ENCODE data around the gene CMTM7.
"Not testable (repeated sequence)": the region's sequence is repeated elsewhere in the genome, so short reads cannot be mapped to it uniquely, and the experiment has no call there.

CMTM7 gene

GRCh38 chr3:32469151-32469874, 77.7 kb downstream of the CMTM7 start:
- H3K79me2 ChIP-seq (ENCODE audit: low read length), result no peaks in the 10 kb centered on the region
- H3K4me2 ChIP-seq (ENCODE audit: low read length), result no peak overlapping the region
- H3K36me3 ChIP-seq (replicated peaks; ENCODE audit: low read depth, low read length), result peaks cover 7% of the 10 kb centered on the region
- H3K9ac ChIP-seq (ENCODE audit: low read length), result no peak overlapping the region
- H3K4me3 ChIP-seq (ENCODE audit: low read length), result no peak overlapping the region
- no peaks in the 10 kb centered on the region for H3K9me3 ChIP-seq (ENCODE audit: insufficient read depth, low read length)
- TF ChIP-seq, protein P1, sequence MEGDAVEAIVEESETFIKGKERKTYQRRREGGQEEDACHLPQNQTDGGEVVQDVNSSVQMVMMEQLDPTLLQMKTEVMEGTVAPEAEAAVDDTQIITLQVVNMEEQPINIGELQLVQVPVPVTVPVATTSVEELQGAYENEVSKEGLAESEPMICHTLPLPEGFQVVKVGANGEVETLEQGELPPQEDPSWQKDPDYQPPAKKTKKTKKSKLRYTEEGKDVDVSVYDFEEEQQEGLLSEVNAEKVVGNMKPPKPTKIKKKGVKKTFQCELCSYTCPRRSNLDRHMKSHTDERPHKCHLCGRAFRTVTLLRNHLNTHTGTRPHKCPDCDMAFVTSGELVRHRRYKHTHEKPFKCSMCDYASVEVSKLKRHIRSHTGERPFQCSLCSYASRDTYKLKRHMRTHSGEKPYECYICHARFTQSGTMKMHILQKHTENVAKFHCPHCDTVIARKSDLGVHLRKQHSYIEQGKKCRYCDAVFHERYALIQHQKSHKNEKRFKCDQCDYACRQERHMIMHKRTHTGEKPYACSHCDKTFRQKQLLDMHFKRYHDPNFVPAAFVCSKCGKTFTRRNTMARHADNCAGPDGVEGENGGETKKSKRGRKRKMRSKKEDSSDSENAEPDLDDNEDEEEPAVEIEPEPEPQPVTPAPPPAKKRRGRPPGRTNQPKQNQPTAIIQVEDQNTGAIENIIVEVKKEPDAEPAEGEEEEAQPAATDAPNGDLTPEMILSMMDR (IDR thresholded peaks at IDR 0.05; ENCODE audit: low read depth, low read length), result no peak
- no peak for TF ChIP-seq EZH2phosphoT487 (IDR thresholded peaks at IDR 0.05; ENCODE audit: low read depth)
- peaks cover 27% of the 10 kb centered on the region for H3K4me1 ChIP-seq (ENCODE audit: low read length)
- no peaks in the 10 kb centered on the region; the same call in 1 of the 2 replicates for H4K20me1 ChIP-seq (ENCODE audit: insufficient read depth, low read length)
- H3K27me3 ChIP-seq (ENCODE audit: low read depth, low read length), result no peaks in the 10 kb centered on the region
- no peak overlapping the region for H2AFZ ChIP-seq (ENCODE audit: low read depth, low read length)
- H3K27ac ChIP-seq (ENCODE audit: low read length), result no peak overlapping the region

DNA sequence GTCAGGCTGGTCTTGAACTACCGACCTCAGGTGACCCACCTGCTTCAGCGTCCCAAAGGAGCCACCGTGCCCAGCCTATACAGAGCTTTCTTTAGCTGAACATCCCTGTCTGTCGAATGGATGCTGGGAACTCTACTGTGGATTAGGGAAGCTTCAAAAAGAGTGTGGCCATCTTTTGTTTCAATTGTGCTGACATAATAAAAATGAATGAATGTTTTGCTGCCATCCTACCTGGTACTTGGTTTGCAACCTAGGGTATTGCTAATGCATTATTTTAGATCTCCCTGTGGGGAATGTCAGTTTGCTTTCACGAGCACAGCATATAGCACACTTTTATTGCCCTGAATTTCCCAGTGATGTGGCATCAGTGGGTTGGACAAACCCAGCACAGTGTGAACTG, 78.7 kb downstream of the CMTM7 start:
- Histone ChIP-seq H3K27ac (ENCODE audit: low read length) (no peak overlapping the region), H4K20me1 (ENCODE audit: insufficient read depth, low read length) (no peaks in the 10 kb centered on the region; the same call in 1 of the 2 replicates), H3K4me2 (ENCODE audit: low read length) (no peak overlapping the region), H3K4me1 (ENCODE audit: low read length) (peaks cover 27% of the 10 kb centered on the region), H3K4me3 (ENCODE audit: low read length) (no peak overlapping the region), H3K9ac (ENCODE audit: low read length) (no peak overlapping the region), H3K79me2 (ENCODE audit: low read length) (no peaks in the 10 kb centered on the region), H2AFZ (ENCODE audit: low read depth, low read length) (no peak overlapping the region), H3K36me3 (replicated peaks; ENCODE audit: low read depth, low read length) (peaks cover 7% of the 10 kb centered on the region), H3K27me3 (ENCODE audit: low read depth, low read length) (no peaks in the 10 kb centered on the region), H3K9me3 (ENCODE audit: insufficient read depth, low read length) (no peaks in the 10 kb centered on the region)
- TF ChIP-seq, protein P1 (IDR thresholded peaks at IDR 0.05; ENCODE audit: low read depth, low read length), result no peak
- TF ChIP-seq EZH2phosphoT487 (IDR thresholded peaks at IDR 0.05; ENCODE audit: low read depth), result no peak

DNA sequence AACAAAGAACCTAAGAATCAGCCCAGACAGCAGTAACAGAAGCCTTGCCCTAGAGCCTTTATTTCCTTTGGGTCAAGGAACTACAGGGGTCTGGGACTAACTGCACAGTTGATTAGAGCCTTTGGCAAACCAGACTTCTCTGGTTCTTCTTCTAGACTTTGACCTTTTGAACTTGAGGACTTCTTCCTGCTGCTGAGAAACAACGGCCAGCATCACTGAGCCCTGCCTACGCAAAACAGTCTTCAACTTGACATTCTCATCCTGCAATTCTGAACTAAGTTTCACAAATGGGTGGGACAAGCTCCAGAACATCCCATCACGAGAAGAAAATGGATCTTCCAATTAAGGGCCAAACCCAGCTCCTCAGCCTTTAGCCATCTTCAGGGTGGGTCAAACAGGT, 79.6 kb downstream of the CMTM7 start:
- Histone ChIP-seq H3K36me3 (replicated peaks; ENCODE audit: low read depth, low read length) (peaks cover 7% of the 10 kb centered on the region), H3K4me2 (ENCODE audit: low read length) (no peak overlapping the region), H3K79me2 (ENCODE audit: low read length) (no peaks in the 10 kb centered on the region), H3K4me3 (ENCODE audit: low read length) (no peak overlapping the region), H3K27me3 (ENCODE audit: low read depth, low read length) (no peaks in the 10 kb centered on the region), H3K4me1 (ENCODE audit: low read length) (peaks cover 27% of the 10 kb centered on the region), H4K20me1 (ENCODE audit: insufficient read depth, low read length) (no peaks in the 10 kb centered on the region; the same call in 1 of the 2 replicates), H3K9ac (ENCODE audit: low read length) (no peak overlapping the region), H3K27ac (ENCODE audit: low read length) (no peak overlapping the region), H3K9me3 (ENCODE audit: insufficient read depth, low read length) (no peaks in the 10 kb centered on the region), H2AFZ (ENCODE audit: low read depth, low read length) (no peak overlapping the region)
- TF ChIP-seq, protein P1 (IDR thresholded peaks at IDR 0.05; ENCODE audit: low read depth, low read length), result no peak
- TF ChIP-seq EZH2phosphoT487 (IDR thresholded peaks at IDR 0.05; ENCODE audit: low read depth), result no peak

DNA sequence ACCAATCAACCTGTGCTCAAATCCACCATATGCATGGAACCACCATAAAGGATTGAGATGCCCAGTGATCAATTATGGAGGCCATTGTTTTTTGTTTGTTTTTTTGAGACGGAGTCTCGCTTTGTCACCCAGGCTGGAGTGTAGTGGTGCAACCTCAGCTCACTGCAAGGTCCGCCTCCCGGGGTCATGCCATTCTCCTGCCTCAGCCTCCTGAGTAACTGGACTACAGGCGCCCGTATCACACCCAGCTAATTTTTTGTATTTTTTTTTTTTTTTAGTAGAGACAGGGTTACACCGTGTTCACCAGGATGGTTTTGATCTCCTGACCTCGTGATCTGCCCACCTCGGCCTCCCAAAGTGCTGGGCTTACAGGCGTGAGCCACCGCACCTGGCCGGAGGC, 80.5 kb downstream of the CMTM7 start:
- H3K79me2 ChIP-seq (ENCODE audit: low read length); H4K20me1 ChIP-seq (ENCODE audit: insufficient read depth, low read length); H3K27me3 ChIP-seq (ENCODE audit: low read depth, low read length); H3K27ac ChIP-seq (ENCODE audit: low read length); H3K36me3 ChIP-seq (replicated peaks; ENCODE audit: low read depth, low read length); H3K9me3 ChIP-seq (ENCODE audit: insufficient read depth, low read length); H2AFZ ChIP-seq (ENCODE audit: low read depth, low read length); H3K4me2 ChIP-seq (ENCODE audit: low read length); H3K9ac ChIP-seq (ENCODE audit: low read length); H3K4me3 ChIP-seq (ENCODE audit: low read length): not testable (repeated sequence)
- H3K4me1 ChIP-seq (ENCODE audit: low read length), result peaks cover 26% of the 10 kb centered on the region

Measured in OCI-LY3 (cell line).